Epithelial cell of proximal tubule (primary cell): ENCODE data around the gene CLEC20A. TPM values are rescaled to one million over a fixed set of nuclear protein-coding genes. Genes with fewer than 3 reads are reported as not detected.

Experiments used
- DNase-seq: peaks from one replicate; pipeline ENCODE4 v3.0.0-alpha.2; 2011; ENCODE audit warnings: low read depth
- H3K4me3 ChIP-seq: 2 replicates; pipeline ENCODE4 v1.5.1; 2011; ENCODE audit warnings: low read depth, mild to moderate bottlenecking, low read length
- total RNA-seq: library from RNA; depleted of rRNA; stranded (reverse); fragments of >200 nt; gene quantifications from 2 replicates; pipeline ENCODE4 v1.2.3, GENCODE V29; 2015
- TF ChIP-seq, protein P1 (sequence below): conservative IDR thresholded peaks from 2 replicates; pipeline ENCODE4 v1.5.1; 2012; ENCODE audit warnings: low read depth, mild to moderate bottlenecking, low read length

Gene CLEC20A
- total RNA-seq, 1 donor from 2014 or later = not detected

GRCh38 chr1:178536329-178536728, 39.6 kb upstream of the CLEC20A start:
- DNase-seq = no peak
- H3K4me3 ChIP-seq = no peak overlapping the region
- TF ChIP-seq, protein P1, sequence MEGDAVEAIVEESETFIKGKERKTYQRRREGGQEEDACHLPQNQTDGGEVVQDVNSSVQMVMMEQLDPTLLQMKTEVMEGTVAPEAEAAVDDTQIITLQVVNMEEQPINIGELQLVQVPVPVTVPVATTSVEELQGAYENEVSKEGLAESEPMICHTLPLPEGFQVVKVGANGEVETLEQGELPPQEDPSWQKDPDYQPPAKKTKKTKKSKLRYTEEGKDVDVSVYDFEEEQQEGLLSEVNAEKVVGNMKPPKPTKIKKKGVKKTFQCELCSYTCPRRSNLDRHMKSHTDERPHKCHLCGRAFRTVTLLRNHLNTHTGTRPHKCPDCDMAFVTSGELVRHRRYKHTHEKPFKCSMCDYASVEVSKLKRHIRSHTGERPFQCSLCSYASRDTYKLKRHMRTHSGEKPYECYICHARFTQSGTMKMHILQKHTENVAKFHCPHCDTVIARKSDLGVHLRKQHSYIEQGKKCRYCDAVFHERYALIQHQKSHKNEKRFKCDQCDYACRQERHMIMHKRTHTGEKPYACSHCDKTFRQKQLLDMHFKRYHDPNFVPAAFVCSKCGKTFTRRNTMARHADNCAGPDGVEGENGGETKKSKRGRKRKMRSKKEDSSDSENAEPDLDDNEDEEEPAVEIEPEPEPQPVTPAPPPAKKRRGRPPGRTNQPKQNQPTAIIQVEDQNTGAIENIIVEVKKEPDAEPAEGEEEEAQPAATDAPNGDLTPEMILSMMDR = no peak

- TF ChIP-seq, protein P1 = no peak
- no peak for DNase-seq
- H3K4me3 ChIP-seq = no peak overlapping the region
Measured at GRCh38 chr1:178534137-178534868, 37.5 kb upstream of the CLEC20A start.

GRCh38 chr1:178533121-178533946, 36.6 kb upstream of the CLEC20A start:
- TF ChIP-seq, protein P1 = no peak
- no peak overlapping the region for H3K4me3 ChIP-seq
- DNase-seq = no peak

- H3K4me3 ChIP-seq = no peak overlapping the region
- TF ChIP-seq, protein P1 = peak; percentile 92
- no peak for DNase-seq
Measured at GRCh38 chr1:178532392-178532791, 35.6 kb upstream of the CLEC20A start.

- no peak for DNase-seq
- TF ChIP-seq, protein P1 = no peak
- H3K4me3 ChIP-seq = no peak overlapping the region
Measured at GRCh38 chr1:178531887-178532286, 35.1 kb upstream of the CLEC20A start.

GRCh38 chr1:178530502-178530901, 33.7 kb upstream of the CLEC20A start:
- TF ChIP-seq, protein P1 = no peak
- no peak overlapping the region for H3K4me3 ChIP-seq
- DNase-seq = no peak
